Activated T-helper 1 cell treated with anti-CD3 and anti-CD28 coated beads, Interleukin-12 subunit alpha, Interleukin-12 subunit beta, Interleukin-2, Interleukin-4 antibody, amounts not matched to agents 30 ng/mL and 10 ng/mL and 1 ng/mL, durations not matched to agents 14 hours and 24 hours and 36 hours (primary cell): Measurements from ENCODE around the gene SLC2A11. TPM values are rescaled to one million over a fixed set of nuclear protein-coding genes. Genes with fewer than 3 reads are reported as not detected.

Source experiments
- DNase-seq: peaks from one replicate; pipeline ENCODE4 v3.0.0; 2021; ENCODE audit warnings: low spot score
- H3K27ac Mint-ChIP-seq: one replicate; pipeline ENCODE4 v1.8.0; 2021; ENCODE audit warnings: mild to moderate bottlenecking, mixed read lengths
- H3K27me3 Mint-ChIP-seq: one replicate; pipeline ENCODE4 v1.8.0; 2022; ENCODE audit warnings: mild to moderate bottlenecking, moderate library complexity, mixed read lengths; ENCODE audit not compliant: insufficient read depth
- H3K36me3 Mint-ChIP-seq: one replicate; pipeline ENCODE4 v1.8.0; 2021; ENCODE audit warnings: low read depth, mixed read lengths
- H3K4me1 Mint-ChIP-seq: one replicate; pipeline ENCODE4 v1.8.0; 2021; ENCODE audit warnings: low read depth, mixed read lengths
- H3K4me3 Mint-ChIP-seq: one replicate; pipeline ENCODE4 v1.8.0; 2021; ENCODE audit warnings: mild to moderate bottlenecking, moderate library complexity, mixed read lengths
- H3K9me3 Mint-ChIP-seq: one replicate; pipeline ENCODE4 v1.8.0; 2021; ENCODE audit warnings: mixed read lengths
- intact Hi-C: fragments of 100-400 bp; cut with micrococcal nuclease; formaldehyde crosslinking; loops from one replicate; pipeline ENCODE4 v1.15.1; 2024
- total RNA-seq: library from RNA; stranded (reverse); gene quantifications from 2 replicates; pipeline ENCODE4 v1.2.3, GENCODE V29; 2022

Gene SLC2A11
- total RNA-seq, result 8.3 and 8.4 TPM in 2 replicates

- H3K27me3 Mint-ChIP-seq, result peaks cover 4% of the 10 kb centered on the region
- H3K36me3 Mint-ChIP-seq, result no peaks in the 10 kb centered on the region
- no peaks in the 10 kb centered on the region for H3K9me3 Mint-ChIP-seq
- peak within 1 kb of the TSS; percentile 88 for H3K4me3 Mint-ChIP-seq
- peaks cover 21% of the 10 kb centered on the region for H3K4me1 Mint-ChIP-seq
- peak; percentile 93 for DNase-seq
- intact Hi-C loops, result loop anchor here (2.0 to 5.0 kb wide), 4 partner anchors 19 to 71 kb away; partner anchors contain the start of genes DERL3, MIF and SMARCB1
- H3K27ac Mint-ChIP-seq, result peak within 1 kb of the TSS; percentile 75
Observed at GRCh38 chr22:23857606-23858483, at the start of gene SLC2A11. Gene SLC2A11 (plus strand): TSS chr22:23857875. CDS start chr22:23858000, 125 bp downstream.

- H3K4me1 Mint-ChIP-seq, result no peaks in the 10 kb centered on the region
- H3K27me3 Mint-ChIP-seq, result no peaks in the 10 kb centered on the region
- H3K27ac Mint-ChIP-seq, result no peak overlapping the region
- peaks cover 29% of the 10 kb centered on the region for H3K36me3 Mint-ChIP-seq
- DNase-seq, result no peak
- intact Hi-C loops, result no loop called here
- H3K9me3 Mint-ChIP-seq, result no peaks in the 10 kb centered on the region
- no peak overlapping the region for H3K4me3 Mint-ChIP-seq
Observed at GRCh38 chr22:23812378-23812777, 45.3 kb upstream of the SLC2A11 start.

GRCh38 chr22:23815541-23816155, 42.0 kb upstream of the SLC2A11 start:
- Mint-ChIP-seq H3K9me3 (no peaks in the 10 kb centered on the region), H3K36me3 (peaks cover 41% of the 10 kb centered on the region), H3K27ac (no peak overlapping the region), H3K4me3 (no peak overlapping the region), H3K27me3 (no peaks in the 10 kb centered on the region), H3K4me1 (peaks cover 11% of the 10 kb centered on the region)
- intact Hi-C loops, result no loop called here
- DNase-seq, result no peak

GRCh38 chr22:23816156-23816976, 41.3 kb upstream of the SLC2A11 start:
- peaks cover 42% of the 10 kb centered on the region for H3K36me3 Mint-ChIP-seq
- no peaks in the 10 kb centered on the region for H3K27me3 Mint-ChIP-seq
- no peak overlapping the region for H3K4me3 Mint-ChIP-seq
- H3K4me1 Mint-ChIP-seq, result peaks cover 17% of the 10 kb centered on the region
- intact Hi-C loops, result no loop called here
- H3K9me3 Mint-ChIP-seq, result no peaks in the 10 kb centered on the region
- no peak overlapping the region for H3K27ac Mint-ChIP-seq
- DNase-seq, result no peak

GRCh38 chr22:23817146-23817545, 40.5 kb upstream of the SLC2A11 start:
- H3K4me1 Mint-ChIP-seq, result peaks cover 17% of the 10 kb centered on the region
- intact Hi-C loops, result no loop called here
- H3K27me3 Mint-ChIP-seq, result no peaks in the 10 kb centered on the region
- no peaks in the 10 kb centered on the region for H3K9me3 Mint-ChIP-seq
- no peak overlapping the region for H3K4me3 Mint-ChIP-seq
- H3K27ac Mint-ChIP-seq, result peak overlapping the region; percentile 30
- DNase-seq, result no peak
- H3K36me3 Mint-ChIP-seq, result peaks cover 38% of the 10 kb centered on the region

GRCh38 chr22:23818541-23818940, 39.1 kb upstream of the SLC2A11 start:
- no peaks in the 10 kb centered on the region for H3K27me3 Mint-ChIP-seq
- H3K36me3 Mint-ChIP-seq, result peaks cover 39% of the 10 kb centered on the region
- no peak for DNase-seq
- H3K27ac Mint-ChIP-seq, result no peak overlapping the region
- intact Hi-C loops, result no loop called here
- H3K4me1 Mint-ChIP-seq, result peaks cover 17% of the 10 kb centered on the region
- H3K9me3 Mint-ChIP-seq, result no peaks in the 10 kb centered on the region
- no peak overlapping the region for H3K4me3 Mint-ChIP-seq

GRCh38 chr22:23820748-23821211, 36.9 kb upstream of the SLC2A11 start:
- H3K4me1 Mint-ChIP-seq, result peaks cover 23% of the 10 kb centered on the region
- intact Hi-C loops, result loop anchor here (2.0 kb wide), 1 partner anchor 18 kb away; the partner anchor contains the start of gene DERL3

GRCh38 chr22:23822101-23822671, 35.5 kb upstream of the SLC2A11 start:
- Mint-ChIP-seq H3K9me3 (no peaks in the 10 kb centered on the region), H3K36me3 (peaks cover 51% of the 10 kb centered on the region), H3K4me1 (peaks cover 30% of the 10 kb centered on the region), H3K4me3 (no peak overlapping the region), H3K27ac (peak overlapping the region; percentile 75), H3K27me3 (no peaks in the 10 kb centered on the region)
- intact Hi-C loops, result no loop called here
- DNase-seq, result no peak

More at GRCh38 chr22:23820748-23821211, 36.9 kb upstream of the SLC2A11 start:
- Mint-ChIP-seq H3K4me3 (peak overlapping the region; percentile 8), H3K27me3 (no peaks in the 10 kb centered on the region), H3K36me3 (peaks cover 49% of the 10 kb centered on the region), H3K9me3 (no peaks in the 10 kb centered on the region), H3K27ac (peak overlapping the region; percentile 80)
- DNase-seq, result peak; percentile 35

- Mint-ChIP-seq H3K4me3 (no peak overlapping the region), H3K27ac (peak overlapping the region; percentile 45), H3K36me3 (peaks cover 47% of the 10 kb centered on the region), H3K27me3 (no peaks in the 10 kb centered on the region), H3K9me3 (no peaks in the 10 kb centered on the region), H3K4me1 (peaks cover 30% of the 10 kb centered on the region)
- no peak for DNase-seq
- intact Hi-C loops, result no loop called here
Observed at GRCh38 chr22:23823331-23823791, 34.3 kb upstream of the SLC2A11 start.

- peak overlapping the region; percentile 50 for H3K27ac Mint-ChIP-seq
- peaks cover 29% of the 10 kb centered on the region for H3K4me1 Mint-ChIP-seq
- no peak for DNase-seq
- H3K9me3 Mint-ChIP-seq, result no peaks in the 10 kb centered on the region
- peaks cover 45% of the 10 kb centered on the region for H3K36me3 Mint-ChIP-seq
- H3K27me3 Mint-ChIP-seq, result no peaks in the 10 kb centered on the region
- no peak overlapping the region for H3K4me3 Mint-ChIP-seq
- intact Hi-C loops, result no loop called here
Observed at GRCh38 chr22:23824476-23825245, 33.0 kb upstream of the SLC2A11 start.

- H3K4me3 Mint-ChIP-seq, result no peak overlapping the region
- H3K36me3 Mint-ChIP-seq, result peaks cover 47% of the 10 kb centered on the region
Observed at GRCh38 chr22:23825246-23825905, 32.3 kb upstream of the SLC2A11 start.

More at GRCh38 chr22:23825246-23825905, 32.3 kb upstream of the SLC2A11 start:
- Mint-ChIP-seq H3K27me3 (no peaks in the 10 kb centered on the region), H3K9me3 (no peaks in the 10 kb centered on the region), H3K4me1 (peaks cover 22% of the 10 kb centered on the region), H3K27ac (peak overlapping the region; percentile 87)
- intact Hi-C loops, result no loop called here
- no peak for DNase-seq
